K562 (cell line): ENCODE results near the gene EPHB6. TPM values are rescaled to one million over a fixed set of nuclear protein-coding genes. Genes with fewer than 3 reads are reported as not detected.

Experiments used
- BCLAF1 ChIP-seq, 2 experiments: fragments of 450-650 bp in 1 of 2; IDR thresholded peaks; 2 replicates each; pipeline ENCODE4 v1.6.1; 2011 to 2017; ENCODE audit warnings: low read depth in 2 of 2, antibody characterized with exemption in 1 of 2, borderline replicate concordance in 1 of 2, low read length in 1 of 2, mild to moderate bottlenecking in 1 of 2, mixed read lengths in 1 of 2; ENCODE audit not compliant: control insufficient read depth in 1 of 2
- CREB1 ChIP-seq, 2 experiments: sonication (generic) in 1 of 2; formaldehyde crosslinking in 1 of 2; IDR thresholded peaks; 2 replicates each; pipeline versions ENCODE4 v1.6.1 to v1.8.0; 2012 to 2022; ENCODE audit warnings: inconsistent platforms in 1 of 2, mild to moderate bottlenecking in 1 of 2, missing genetic modification reagents in 1 of 2, moderate library complexity in 1 of 2
- EGR1 ChIP-seq: fragments of 450-650 bp; conservative IDR thresholded peaks from 2 replicates; pipeline ENCODE4 v1.6.1; 2017; ENCODE audit warnings: mild to moderate bottlenecking
- FOXA3 ChIP-seq, 2 experiments: fragments of 450-650 bp in 1 of 2; sonication (generic) in 1 of 2; formaldehyde crosslinking; IDR thresholded peaks in 1 of 2; conservative IDR thresholded peaks in 1 of 2; 2 replicates each; pipeline versions ENCODE4 v1.4.0 to v1.8.0; 2020 to 2022; ENCODE audit warnings: mild to moderate bottlenecking in 2 of 2, missing genetic modification reagents in 1 of 2
- FOXK2 ChIP-seq, 2 experiments: fragments of 450-650 bp; IDR thresholded peaks in 1 of 2; conservative IDR thresholded peaks in 1 of 2; 2 replicates each; pipeline ENCODE4 v1.6.1; 2016; ENCODE audit warnings: low read depth in 2 of 2, mild to moderate bottlenecking in 1 of 2
- GATAD2B ChIP-seq: fragments of 450-650 bp; IDR thresholded peaks from 2 replicates; pipeline ENCODE4 v1.6.1; 2017; ENCODE audit warnings: mild to moderate bottlenecking, borderline replicate concordance
- HDAC6 ChIP-seq: IDR thresholded peaks from 2 replicates; pipeline ENCODE4 v1.6.1; 2012; ENCODE audit warnings: low read depth, mild to moderate bottlenecking, control low read depth, inconsistent platforms, low read length, moderate library complexity
- HMGXB4 ChIP-seq: sonication (generic); formaldehyde crosslinking; IDR thresholded peaks from 2 replicates; pipeline ENCODE4 v1.8.1; 2023; ENCODE audit warnings: mild to moderate bottlenecking, missing genetic modification reagents
- POLR2A ChIP-seq: fragments of 450-650 bp; conservative IDR thresholded peaks from 2 replicates; pipeline ENCODE4 v1.6.1; 2016
- RBFOX2 ChIP-seq: fragments of 200-400 bp; formaldehyde crosslinking; IDR thresholded peaks from 2 replicates; pipeline ENCODE4 v1.6.1; 2017; ENCODE audit warnings: low read depth, mild to moderate bottlenecking, low read length, moderate library complexity
- RBM25 ChIP-seq: fragments of 200-400 bp; formaldehyde crosslinking; IDR thresholded peaks from 2 replicates; pipeline ENCODE4 v1.6.1; 2018; ENCODE audit warnings: low read length, low read depth, moderate library complexity; ENCODE audit not compliant: severe bottlenecking
- SAP30 ChIP-seq: fragments of 200-600 bp; sonication (generic); IDR thresholded peaks from 2 replicates; pipeline ENCODE4 v1.6.1; 2012; ENCODE audit warnings: borderline replicate concordance, low read depth, mild to moderate bottlenecking, moderate library complexity, low read length, control low read depth, inconsistent platforms; ENCODE audit not compliant: insufficient read depth, poor library complexity, severe bottlenecking
- SIN3B ChIP-seq: fragments of 450-650 bp; IDR thresholded peaks from 2 replicates; pipeline ENCODE4 v1.6.1; 2017; ENCODE audit warnings: low read depth, mild to moderate bottlenecking, moderate library complexity
- SMAD1 ChIP-seq: fragments of 150-350 bp; IDR thresholded peaks from 2 replicates; pipeline ENCODE4 v1.6.1; 2014; ENCODE audit warnings: low read length, low read depth; ENCODE audit not compliant: partially characterized antibody
- SUPT5H ChIP-seq: fragments of 450-650 bp; IDR thresholded peaks from 2 replicates; pipeline ENCODE4 v1.6.1; 2016
- USF1 ChIP-seq: sonication (generic); formaldehyde crosslinking; IDR thresholded peaks from 2 replicates; pipeline ENCODE4 v1.9.0; 2022; ENCODE audit warnings: mild to moderate bottlenecking, missing genetic modification reagents
- ZFX ChIP-seq: sonication (generic); formaldehyde crosslinking; IDR thresholded peaks from 2 replicates; pipeline ENCODE4 v1.8.0; 2022; ENCODE audit warnings: mild to moderate bottlenecking, missing genetic modification reagents, moderate library complexity
- ZNF124 ChIP-seq: sonication (generic); formaldehyde crosslinking; IDR thresholded peaks from 2 replicates; pipeline ENCODE4 v1.8.1; 2022; ENCODE audit warnings: missing genetic modification reagents
- ZNF239 ChIP-seq: fragments of 250-450 bp; sonication (Bioruptor Pico); IDR thresholded peaks from 2 replicates; pipeline ENCODE4 v1.4.0; 2020; ENCODE audit warnings: mild to moderate bottlenecking
- ZNF511 ChIP-seq: sonication (generic); formaldehyde crosslinking; IDR thresholded peaks from 2 replicates; pipeline ENCODE4 v1.8.0; 2022; ENCODE audit warnings: mild to moderate bottlenecking, missing genetic modification reagents
- polyA plus RNA-seq, 8 experiments: library from polyadenylated mRNA; depleted of rRNA in 4 of 8; stranded (reverse) in 5 of 8; unstranded in 3 of 8; fragments of >200 nt; fragmentation: Nextera tagmentation in 2 of 8; fragmentation: Illumina TruSeq in 1 of 8; extraction: Ambion mirVana in 2 of 8; extraction: Trizol in 1 of 8; gene quantifications; 2 replicates each; pipeline versions ENCODE4 v1.2.1 to v1.2.3, GENCODE V29; 2011 to 2014; ENCODE audit warnings: inconsistent platforms in 1 of 8, missing spikeins in 1 of 8
- total RNA-seq, 7 experiments: library from RNA; depleted of rRNA in 6 of 7; stranded (reverse); fragments of >200 nt in 6 of 7; fragmentation: Illumina TruSeq in 2 of 7; extraction: Trizol in 2 of 7; gene quantifications; 2 replicates each; pipeline versions ENCODE4 v1.2.1 to v1.2.3, GENCODE V29; 2011 to 2021; ENCODE audit warnings: low replicate concordance in 1 of 7

Gene EPHB6
- total and polyA plus RNA-seq, 9 of the 15 experiments (the other 6 are each of a cell fraction or from before 2014, with no cell fraction given), result 1.4 to 123 (median 7.6) TPM

DNA sequence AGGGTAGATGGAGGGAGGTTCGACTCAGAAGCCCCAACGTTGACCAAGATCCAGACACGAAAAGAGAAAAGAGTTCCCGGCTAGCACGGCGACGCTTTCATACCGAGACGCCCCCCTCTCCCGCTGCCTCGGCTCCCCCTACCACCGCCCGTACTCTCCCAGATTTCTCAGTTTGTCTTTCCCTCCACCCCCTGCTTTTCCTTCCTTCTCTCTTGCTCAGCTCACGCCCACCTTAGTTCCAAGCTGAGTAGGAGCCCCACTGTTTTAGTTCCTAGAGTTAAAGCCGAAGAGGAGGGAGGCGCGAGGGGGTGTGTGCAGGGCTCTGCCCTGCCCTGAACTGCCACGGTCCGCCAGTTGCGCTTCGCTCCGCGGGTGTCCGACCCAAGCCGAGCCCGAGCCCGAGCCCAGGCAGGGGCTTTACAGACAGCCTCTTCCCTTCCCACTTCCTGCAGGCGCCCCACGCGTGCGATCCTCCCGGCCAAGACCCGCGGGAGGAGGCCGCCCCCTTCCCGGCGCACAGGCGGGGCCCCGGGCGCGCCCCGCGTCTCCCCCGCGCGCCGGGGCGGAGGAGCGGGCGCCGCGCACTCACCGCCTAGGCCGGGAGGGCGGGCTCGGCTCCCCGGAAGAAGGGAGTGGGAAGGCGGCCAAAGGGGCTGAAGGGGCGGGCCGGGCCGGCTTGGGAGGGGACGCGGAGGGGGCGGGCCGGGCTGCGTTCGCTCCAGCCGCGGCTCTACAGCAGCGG, at the start of gene EPHB6 (continued):
- TF ChIP-seq HDAC6 (peak; percentile 89), FOXA3 (CRISPR knock-in tag; conservative IDR thresholded peaks at IDR 0.05 in 1 of 2, IDR thresholded peaks at IDR 0.05 in 1 of 2) (peak in 1 of 2 experiments; percentile 69; a peak in 1 of 4 replicates), EGR1 (peak; percentile 56; the same call in 1 of the 2 replicates), HMGXB4 (peak; percentile 88; the same call in 1 of the 2 replicates), ZFX (CRISPR knock-in tag) (peak; percentile 52), SMAD1 (no peak), GATAD2B (peak; percentile 97), ZNF124 (no peak), USF1 (CRISPR knock-in tag) (peak; percentile 56), ZNF511 (CRISPR knock-in tag) (peak; percentile 67), ZNF239 (CRISPR knock-in tag) (no peak), FOXK2 (conservative IDR thresholded peaks at IDR 0.05 in 1 of 2, IDR thresholded peaks at IDR 0.05 in 1 of 2; ENCODE audit: low read depth in 2 of 2) (no peak), SIN3B (peak; percentile 57), SAP30 (peak; percentile 73), POLR2A (0 out of 2 replicates have a peak, but pooled peaks have one; percentile 37), BCLAF1 (IDR thresholded peaks at IDR 0.05; ENCODE audit: borderline replicate concordance in 1 of 2, control insufficient read depth in 1 of 2, low read depth in 2 of 2, low read length in 1 of 2) (no peak), RBFOX2 (peak; percentile 69), CREB1 (IDR thresholded peaks at IDR 0.05) (peak; percentile 63; the same call in 1 of the 2 replicates), CREB1 (CRISPR knock-in tag; IDR thresholded peaks at IDR 0.05) (no peak), RBM25 (no peak), SUPT5H (0 out of 2 replicates have a peak, but pooled peaks have one; percentile 26)
